WTC11 (cell line): Measurements from ENCODE around the gene MOSMO. TPM values are rescaled to one million over a fixed set of nuclear protein-coding genes. Genes with fewer than 3 reads are reported as not detected.

Experiments
- ATAC-seq: fragments of 200-7000 bp; cut with Tn5 transposase; 2 replicates; pipeline ENCODE4 v1.10.0; 2021; ENCODE audit warnings: mild to moderate bottlenecking, moderate library complexity
- CTCF ChIA-PET: fragments of 300-600 bp; sonication (Branson Sonifier 250); formaldehyde crosslinking; loops from one replicate; lab custom pipeline; 2021; ENCODE audit warnings: antibody characterized with exemption; lab: Charles Lee
- POLR2A ChIA-PET: fragments of 350-600 bp; sonication (Branson Sonifier 250); formaldehyde crosslinking; loops from one replicate; lab custom pipeline; 2021; ENCODE audit warnings: antibody characterized with exemption; lab: Charles Lee
- DNase-seq: peaks from one replicate; pipeline ENCODE4 v3.0.0; 2021; ENCODE audit warnings: low spot score
- H3K27ac Mint-ChIP-seq: 2 replicates; pipeline ENCODE4 v1.8.0; 2021; ENCODE audit warnings: mixed read lengths
- H3K27me3 Mint-ChIP-seq: 2 replicates; pipeline ENCODE4 v1.8.0; 2021; ENCODE audit warnings: low read depth, mild to moderate bottlenecking, moderate library complexity, mixed read lengths
- H3K36me3 Mint-ChIP-seq: 2 replicates; pipeline ENCODE4 v1.8.0; 2021; ENCODE audit warnings: mixed read lengths
- H3K4me1 Mint-ChIP-seq: 2 replicates; pipeline ENCODE4 v1.8.0; 2022; ENCODE audit warnings: mixed read lengths
- H3K4me3 Mint-ChIP-seq: 2 replicates; pipeline ENCODE4 v1.8.0; 2021; ENCODE audit warnings: mild to moderate bottlenecking, moderate library complexity, mixed read lengths
- H3K9me3 Mint-ChIP-seq: 2 replicates; pipeline ENCODE4 v1.8.0; 2021; ENCODE audit warnings: mixed read lengths
- CREM ChIP-seq: sonication (generic); formaldehyde crosslinking; IDR thresholded peaks from 2 replicates; pipeline ENCODE4 v1.8.1; 2022; ENCODE audit warnings: mild to moderate bottlenecking, missing genetic modification reagents, moderate library complexity
- ESRRA ChIP-seq: sonication (generic); formaldehyde crosslinking; IDR thresholded peaks from 2 replicates; pipeline ENCODE4 v1.8.1; 2022; ENCODE audit warnings: mild to moderate bottlenecking, missing genetic modification reagents, borderline replicate concordance
- FOXJ3 ChIP-seq: sonication (generic); formaldehyde crosslinking; IDR thresholded peaks from 2 replicates; pipeline ENCODE4 v1.9.0; 2021; ENCODE audit warnings: missing genetic modification reagents, mild to moderate bottlenecking, borderline replicate concordance
- HMGA2 ChIP-seq: fragments of 250-450 bp; sonication (Bioruptor Pico); IDR thresholded peaks from 2 replicates; pipeline ENCODE4 v1.4.0; 2021; ENCODE audit warnings: mild to moderate bottlenecking, moderate library complexity
- HMGXB4 ChIP-seq: sonication (generic); formaldehyde crosslinking; IDR thresholded peaks from 2 replicates; pipeline ENCODE4 v1.8.1; 2023; ENCODE audit warnings: mild to moderate bottlenecking, moderate library complexity, missing genetic modification reagents
- NFYB ChIP-seq: sonication (generic); formaldehyde crosslinking; conservative IDR thresholded peaks from 2 replicates; pipeline ENCODE4 v1.8.0; 2022; ENCODE audit warnings: low read depth, missing genetic modification reagents
- NR2C2 ChIP-seq: sonication (generic); formaldehyde crosslinking; IDR thresholded peaks from 2 replicates; pipeline ENCODE4 v1.8.0; 2022; ENCODE audit warnings: mild to moderate bottlenecking, missing genetic modification reagents
- PRDM15 ChIP-seq: sonication (generic); formaldehyde crosslinking; IDR thresholded peaks from 2 replicates; pipeline ENCODE4 v1.8.0; 2022; ENCODE audit warnings: missing genetic modification reagents
- PRRX2 ChIP-seq: fragments of 250-450 bp; sonication (Bioruptor Pico); IDR thresholded peaks from 2 replicates; pipeline ENCODE4 v1.8.0; 2021; ENCODE audit warnings: mild to moderate bottlenecking
- RORB ChIP-seq: fragments of 250-450 bp; sonication (Bioruptor Pico); IDR thresholded peaks from 2 replicates; pipeline ENCODE4 v1.9.0; 2021; ENCODE audit warnings: mild to moderate bottlenecking
- SMAD3 ChIP-seq: sonication (generic); formaldehyde crosslinking; IDR thresholded peaks from 2 replicates; pipeline ENCODE4 v1.8.0; 2022; ENCODE audit warnings: missing genetic modification reagents, mild to moderate bottlenecking, borderline replicate concordance
- SOX15 ChIP-seq: fragments of 250-450 bp; sonication (Bioruptor Pico); IDR thresholded peaks from 2 replicates; pipeline ENCODE4 v1.9.0; 2021; ENCODE audit warnings: mild to moderate bottlenecking
- STAT6 ChIP-seq: sonication (generic); formaldehyde crosslinking; conservative IDR thresholded peaks from 2 replicates; pipeline ENCODE4 v1.8.1; 2023; ENCODE audit warnings: mild to moderate bottlenecking, low read depth, missing genetic modification reagents, moderate library complexity
- TEAD1 ChIP-seq: sonication (generic); formaldehyde crosslinking; IDR thresholded peaks from 2 replicates; pipeline ENCODE4 v1.8.0; 2022; ENCODE audit warnings: mild to moderate bottlenecking, missing genetic modification reagents
- TEAD4 ChIP-seq: sonication (generic); formaldehyde crosslinking; IDR thresholded peaks from 2 replicates; pipeline ENCODE4 v1.8.0; 2022; ENCODE audit warnings: mild to moderate bottlenecking, missing genetic modification reagents
- ZMAT4 ChIP-seq: fragments of 250-450 bp; sonication (Bioruptor Pico); IDR thresholded peaks from 2 replicates; pipeline ENCODE4 v1.9.0; 2021; ENCODE audit warnings: mild to moderate bottlenecking
- ZNF317 ChIP-seq: sonication (generic); formaldehyde crosslinking; IDR thresholded peaks from 2 replicates; pipeline ENCODE4 v1.8.1; 2023; ENCODE audit warnings: low read depth, mild to moderate bottlenecking, moderate library complexity, missing genetic modification reagents, borderline replicate concordance
- ZNF416 ChIP-seq: fragments of 250-450 bp; sonication (Bioruptor Pico); IDR thresholded peaks from 2 replicates; pipeline ENCODE4 v1.9.0; 2021; ENCODE audit warnings: mild to moderate bottlenecking, inconsistent platforms
- ZNF512 ChIP-seq: sonication (generic); formaldehyde crosslinking; IDR thresholded peaks from 2 replicates; pipeline ENCODE4 v1.8.1; 2022; ENCODE audit warnings: missing genetic modification reagents, borderline replicate concordance
- ZNF532 ChIP-seq: fragments of 250-450 bp; sonication (Bioruptor Pico); IDR thresholded peaks from 2 replicates; pipeline ENCODE4 v1.9.0; 2021; ENCODE audit warnings: mild to moderate bottlenecking, borderline replicate concordance
- total RNA-seq: library from RNA; stranded (reverse); gene quantifications from 3 replicates; pipeline ENCODE4 v1.2.3, GENCODE V29; 2021

Gene MOSMO
- total RNA-seq, 1 experiment from 2014 or later, result 10.7 TPM

GRCh38 chr16:22086440-22086839 is 78.5 kb downstream of the MOSMO start:
- DNase-seq, result no peak
- H3K36me3 Mint-ChIP-seq, result no peaks in the 10 kb centered on the region
- H3K9me3 Mint-ChIP-seq, result no peaks in the 10 kb centered on the region
- TF ChIP-seq SOX15 (CRISPR knock-in tag), result no peak
- no peak for TF ChIP-seq ZNF532 (CRISPR knock-in tag)
- TF ChIP-seq NFYB (CRISPR knock-in tag), result no peak
- TF ChIP-seq HMGA2 (CRISPR knock-in tag), result no peak
- TF ChIP-seq, all 79 proteins: peak for 0
- no peak for ATAC-seq
- POLR2A ChIA-PET, result no interaction called here
- CTCF ChIA-PET, result interaction anchor here (1.0 kb wide), 1 partner anchor 9 kb away, joined by 6 read pairs; no protein-coding TSS in a partner anchor
- H3K4me3 Mint-ChIP-seq, result no peak overlapping the region
- no peak overlapping the region for H3K27ac Mint-ChIP-seq
- H3K27me3 Mint-ChIP-seq, result no peaks in the 10 kb centered on the region
- no peaks in the 10 kb centered on the region for H3K4me1 Mint-ChIP-seq

- Mint-ChIP-seq H3K27me3 (no peaks in the 10 kb centered on the region), H3K9me3 (no peaks in the 10 kb centered on the region), H3K4me3 (no peak overlapping the region), H3K36me3 (no peaks in the 10 kb centered on the region), H3K27ac (no peak overlapping the region), H3K4me1 (peaks cover 10% of the 10 kb centered on the region)
- no peak for DNase-seq
- no peak for TF ChIP-seq ZNF317 (CRISPR knock-in tag)
- no peak for TF ChIP-seq ZNF512 (CRISPR knock-in tag)
- no peak for TF ChIP-seq TEAD1
- no peak for TF ChIP-seq CREM (CRISPR knock-in tag)
- no peak for TF ChIP-seq TEAD4
- TF ChIP-seq PRDM15 (CRISPR knock-in tag), result no peak
- TF ChIP-seq PRRX2 (CRISPR knock-in tag), result no peak
- no peak for TF ChIP-seq ZMAT4
- TF ChIP-seq NR2C2 (CRISPR knock-in tag), result no peak
- TF ChIP-seq ESRRA (CRISPR knock-in tag), result no peak
- no peak for TF ChIP-seq ZNF416 (CRISPR knock-in tag)
- TF ChIP-seq HMGXB4 (CRISPR knock-in tag), result no peak
- no peak for TF ChIP-seq STAT6 (CRISPR knock-in tag)
- TF ChIP-seq SMAD3 (CRISPR knock-in tag), result no peak
- TF ChIP-seq FOXJ3 (CRISPR knock-in tag), result no peak
- no peak for TF ChIP-seq RORB
- ChIA-PET CTCF (interaction anchor here (0.7 to 3.7 kb wide), 6 partner anchors 8 to 100 kb away, joined by 3 to 42 read pairs (median 6); no protein-coding TSS in a partner anchor), POLR2A (no interaction called here)
- ATAC-seq, result no peak
Measured at GRCh38 chr16:22088642-22089041, 80.7 kb downstream of the MOSMO start.
